Neural cell (in vitro differentiated cells): ENCODE data around the gene INTS14.

Experiments used
- CTCF ChIP-seq: fragments of 450-650 bp; IDR thresholded peaks from 2 replicates; pipeline ENCODE4 v1.5.1; 2014; ENCODE audit warnings: antibody characterized with exemption, mild to moderate bottlenecking, moderate library complexity; ENCODE audit not compliant: poor library complexity, severe bottlenecking
- MXI1 ChIP-seq: fragments of 450-650 bp; conservative IDR thresholded peaks from 2 replicates; pipeline ENCODE4 v1.6.1; 2014; ENCODE audit warnings: antibody characterized with exemption, mild to moderate bottlenecking; ENCODE audit not compliant: poor library complexity, severe bottlenecking
- TAF1 ChIP-seq: IDR thresholded peaks from 2 replicates; pipeline ENCODE4 v1.6.1; 2012; ENCODE audit warnings: low read depth

GRCh38 chr15:65579762-65580161 lies 31.2 kb downstream of the INTS14 start:
- TF ChIP-seq MXI1 (no peak), CTCF (no peak), TAF1 (no peak)
